Measurements from ENCODE around the gene ZNF500. TPM values are rescaled to one million over a fixed set of nuclear protein-coding genes. Genes with fewer than 3 reads are reported as not detected.

ZNF500 gene
- total and polyA plus RNA-seq, 2 donors: 7.7 to 13.8 TPM

- Histone ChIP-seq H3K27ac (ENCODE audit: low read depth in 1 of 2, low read length in 1 of 2) (no peak overlapping the region), H3K27me3 (ENCODE audit: control insufficient read depth in 2 of 2, insufficient read depth in 1 of 2, low read length in 1 of 2) (no peaks in the 10 kb centered on the region), H3K36me3 (ENCODE audit: control insufficient read depth in 2 of 2, insufficient read depth in 2 of 2, low read length in 1 of 2) (peaks cover 56 to 59% of the 10 kb centered on the region in 2 donors), H3K4me1 (ENCODE audit: control insufficient read depth in 2 of 2, insufficient read depth in 2 of 2, low read length in 2 of 2) (peaks cover 4 to 17% of the 10 kb centered on the region in 2 donors), H3K9me3 (ENCODE audit: control insufficient read depth in 2 of 2, insufficient read depth in 1 of 2, low read length in 1 of 2) (peaks cover 4 to 8% of the 10 kb centered on the region in 2 donors), H3K4me3 (ENCODE audit: low read length in 2 of 2) (no peak overlapping the region)
- no peak for DNase-seq (ENCODE audit: low read depth in 6 of 9, low spot score in 9 of 9)
- 98% methylated on average over 44 of the region's 44 CpGs for WGBS
Measured at GRCh38 chr16:4752351-4753100, 14.4 kb downstream of the ZNF500 start.

- Histone ChIP-seq H3K9me3 (ENCODE audit: control insufficient read depth in 2 of 2, insufficient read depth in 1 of 2, low read length in 1 of 2) (peaks cover 4 to 8% of the 10 kb centered on the region in 2 donors), H3K4me1 (ENCODE audit: control insufficient read depth in 2 of 2, insufficient read depth in 2 of 2, low read length in 2 of 2) (peaks cover 14 to 34% of the 10 kb centered on the region in 2 donors), H3K4me3 (ENCODE audit: low read length in 2 of 2) (no peak overlapping the region), H3K36me3 (ENCODE audit: control insufficient read depth in 2 of 2, insufficient read depth in 2 of 2, low read length in 1 of 2) (peaks cover 51 to 53% of the 10 kb centered on the region in 2 donors), H3K27ac (ENCODE audit: low read depth in 1 of 2, low read length in 1 of 2) (no peak overlapping the region), H3K27me3 (ENCODE audit: control insufficient read depth in 2 of 2, insufficient read depth in 1 of 2, low read length in 1 of 2) (no peaks in the 10 kb centered on the region)
- 97% methylated on average over 8 of the region's 8 CpGs for WGBS
- no peak for DNase-seq (ENCODE audit: low read depth in 6 of 9, low spot score in 9 of 9)
Measured at GRCh38 chr16:4750896-4751295, 16.1 kb downstream of the ZNF500 start.

GRCh38 chr16:4749700-4750257 lies 17.2 kb downstream of the ZNF500 start:
- H3K4me3 ChIP-seq (ENCODE audit: low read length in 2 of 2): no peak overlapping the region
- H3K27me3 ChIP-seq (ENCODE audit: control insufficient read depth in 2 of 2, insufficient read depth in 1 of 2, low read length in 1 of 2): no peaks in the 10 kb centered on the region
- 96% methylated on average over 10 of the region's 10 CpGs for WGBS
- H3K36me3 ChIP-seq (ENCODE audit: control insufficient read depth in 2 of 2, insufficient read depth in 2 of 2, low read length in 1 of 2): peaks cover 41 to 42% of the 10 kb centered on the region in 2 donors
- no peak overlapping the region for H3K27ac ChIP-seq (ENCODE audit: low read depth in 1 of 2, low read length in 1 of 2)
- DNase-seq (ENCODE audit: low read depth in 6 of 9, low spot score in 9 of 9): no peak
- peaks cover under 1 to 2% of the 10 kb centered on the region in 2 donors for H3K9me3 ChIP-seq (ENCODE audit: control insufficient read depth in 2 of 2, insufficient read depth in 1 of 2, low read length in 1 of 2)
- peaks cover 14 to 35% of the 10 kb centered on the region in 2 donors for H3K4me1 ChIP-seq (ENCODE audit: control insufficient read depth in 2 of 2, insufficient read depth in 2 of 2, low read length in 2 of 2)

- no peaks in the 10 kb centered on the region for H3K27me3 ChIP-seq (ENCODE audit: control insufficient read depth in 2 of 2, insufficient read depth in 1 of 2, low read length in 1 of 2)
- H3K4me3 ChIP-seq (ENCODE audit: low read length in 2 of 2): no peak overlapping the region
- 96% methylated on average over 16 of the region's 16 CpGs for WGBS
- peaks cover 14 to 35% of the 10 kb centered on the region in 2 donors for H3K4me1 ChIP-seq (ENCODE audit: control insufficient read depth in 2 of 2, insufficient read depth in 2 of 2, low read length in 2 of 2)
- DNase-seq (ENCODE audit: low read depth in 6 of 9, low spot score in 9 of 9): no peak
- no peak overlapping the region for H3K27ac ChIP-seq (ENCODE audit: low read depth in 1 of 2, low read length in 1 of 2)
- H3K9me3 ChIP-seq (ENCODE audit: control insufficient read depth in 2 of 2, insufficient read depth in 1 of 2, low read length in 1 of 2): no peaks in the 10 kb centered on the region
- peaks cover 35 to 38% of the 10 kb centered on the region in 2 donors for H3K36me3 ChIP-seq (ENCODE audit: control insufficient read depth in 2 of 2, insufficient read depth in 2 of 2, low read length in 1 of 2)
Measured at GRCh38 chr16:4748682-4749411, 18.1 kb downstream of the ZNF500 start.

- Histone ChIP-seq H3K4me1 (ENCODE audit: control insufficient read depth in 2 of 2, insufficient read depth in 2 of 2, low read length in 2 of 2) (peaks cover 14 to 40% of the 10 kb centered on the region in 2 donors), H3K9me3 (ENCODE audit: control insufficient read depth in 2 of 2, insufficient read depth in 1 of 2, low read length in 1 of 2) (no peaks in the 10 kb centered on the region), H3K27ac (ENCODE audit: low read depth in 1 of 2, low read length in 1 of 2) (peak overlapping the region in 1 of 2 donors; percentile 13), H3K4me3 (ENCODE audit: low read length in 2 of 2) (no peak overlapping the region), H3K36me3 (ENCODE audit: control insufficient read depth in 2 of 2, insufficient read depth in 2 of 2, low read length in 1 of 2) (peaks cover 28 to 31% of the 10 kb centered on the region in 2 donors), H3K27me3 (ENCODE audit: control insufficient read depth in 2 of 2, insufficient read depth in 1 of 2, low read length in 1 of 2) (no peaks in the 10 kb centered on the region)
- DNase-seq (ENCODE audit: low read depth in 6 of 9, low spot score in 9 of 9): peak in 2 of 9 donors; percentile 29 to 70
- 55% methylated on average over 14 of the region's 14 CpGs for WGBS
Measured at GRCh38 chr16:4747906-4748681, 18.9 kb downstream of the ZNF500 start.

GRCh38 chr16:4746991-4747574 lies 19.9 kb downstream of the ZNF500 start:
- Histone ChIP-seq H3K9me3 (ENCODE audit: control insufficient read depth in 2 of 2, insufficient read depth in 1 of 2, low read length in 1 of 2) (no peaks in the 10 kb centered on the region), H3K27me3 (ENCODE audit: control insufficient read depth in 2 of 2, insufficient read depth in 1 of 2, low read length in 1 of 2) (no peaks in the 10 kb centered on the region), H3K4me1 (ENCODE audit: control insufficient read depth in 2 of 2, insufficient read depth in 2 of 2, low read length in 2 of 2) (peaks cover 14 to 44% of the 10 kb centered on the region in 2 donors), H3K27ac (ENCODE audit: low read depth in 1 of 2, low read length in 1 of 2) (peak overlapping the region; percentile 13 to 25), H3K4me3 (ENCODE audit: low read length in 2 of 2) (no peak overlapping the region), H3K36me3 (ENCODE audit: control insufficient read depth in 2 of 2, insufficient read depth in 2 of 2, low read length in 1 of 2) (peaks cover 18 to 22% of the 10 kb centered on the region in 2 donors)
- WGBS: 53% methylated on average over 15 of the region's 15 CpGs
- peak in 2 of 9 donors; percentile 35 to 57 for DNase-seq (ENCODE audit: low read depth in 6 of 9, low spot score in 9 of 9)

GRCh38 chr16:4746215-4746614 lies 20.7 kb downstream of the ZNF500 start:
- 97% methylated on average over 8 of the region's 8 CpGs for WGBS
- peaks cover 14 to 44% of the 10 kb centered on the region in 2 donors for H3K4me1 ChIP-seq (ENCODE audit: control insufficient read depth in 2 of 2, insufficient read depth in 2 of 2, low read length in 2 of 2)
- peaks cover 9 to 13% of the 10 kb centered on the region in 2 donors for H3K36me3 ChIP-seq (ENCODE audit: control insufficient read depth in 2 of 2, insufficient read depth in 2 of 2, low read length in 1 of 2)
- H3K27ac ChIP-seq (ENCODE audit: low read depth in 1 of 2, low read length in 1 of 2): no peak overlapping the region
- no peak overlapping the region for H3K4me3 ChIP-seq (ENCODE audit: low read length in 2 of 2)
- H3K27me3 ChIP-seq (ENCODE audit: control insufficient read depth in 2 of 2, insufficient read depth in 1 of 2, low read length in 1 of 2): no peaks in the 10 kb centered on the region
- no peak for DNase-seq (ENCODE audit: low read depth in 6 of 9, low spot score in 9 of 9)
- no peaks in the 10 kb centered on the region for H3K9me3 ChIP-seq (ENCODE audit: control insufficient read depth in 2 of 2, insufficient read depth in 1 of 2, low read length in 1 of 2)

GRCh38 chr16:4745274-4745569 lies 21.7 kb downstream of the ZNF500 start:
- Histone ChIP-seq H3K27me3 (ENCODE audit: control insufficient read depth in 2 of 2, insufficient read depth in 1 of 2, low read length in 1 of 2) (no peaks in the 10 kb centered on the region), H3K4me3 (ENCODE audit: low read length in 2 of 2) (no peak overlapping the region), H3K9me3 (ENCODE audit: control insufficient read depth in 2 of 2, insufficient read depth in 1 of 2, low read length in 1 of 2) (no peaks in the 10 kb centered on the region), H3K36me3 (ENCODE audit: control insufficient read depth in 2 of 2, insufficient read depth in 2 of 2, low read length in 1 of 2) (peaks cover 3 to 6% of the 10 kb centered on the region in 2 donors), H3K27ac (ENCODE audit: low read depth in 1 of 2, low read length in 1 of 2) (no peak overlapping the region), H3K4me1 (ENCODE audit: control insufficient read depth in 2 of 2, insufficient read depth in 2 of 2, low read length in 2 of 2) (peaks cover 14 to 44% of the 10 kb centered on the region in 2 donors)
- WGBS: 95% methylated on average over 3 of the region's 3 CpGs
- no peak for DNase-seq (ENCODE audit: low read depth in 6 of 9, low spot score in 9 of 9)
